Thoracic aorta (tissue), 2 donors: ENCODE measurements around the gene ITM2C. TPM values are rescaled to one million over a fixed set of nuclear protein-coding genes. Genes with fewer than 3 reads are reported as not detected.

Experiments
- ATAC-seq: fragments of 150-250 bp; one replicate; pipeline ENCODE4 v1.8.0; 2017; ENCODE audit warnings: low read depth; ENCODE audit not compliant: insufficient number of reproducible peaks, low FRiP score
- DNase-seq: peaks from one replicate; pipeline ENCODE4 v3.0.0-alpha.2; 2020; ENCODE audit warnings: low spot score
- H3K27ac ChIP-seq, 2 donors: fragments of 200-600 bp; sonication (generic); 1 replicate in 1 of 2; 2 replicates in 1 of 2; pipeline ENCODE4 v1.5.1; 2016; ENCODE audit warnings: mild to moderate bottlenecking in 2 of 2, moderate library complexity in 2 of 2
- H3K27me3 ChIP-seq: fragments of 200-600 bp; sonication (generic); replicated peaks from 2 replicates; pipeline ENCODE4 v1.6.0; 2016; ENCODE audit warnings: mild to moderate bottlenecking; ENCODE audit not compliant: insufficient read depth
- H3K36me3 ChIP-seq: fragments of 200-600 bp; sonication (generic); one replicate; pipeline ENCODE4 v1.5.1; 2016
- H3K4me1 ChIP-seq, 2 donors: fragments of 200-600 bp; sonication (generic); 1 replicate in 1 of 2; 2 replicates in 1 of 2; pipeline versions ENCODE4 v1.5.1 to v1.6.0; 2016; ENCODE audit warnings: low read depth in 2 of 2, mild to moderate bottlenecking in 1 of 2; ENCODE audit not compliant: control insufficient read depth in 1 of 2
- H3K4me3 ChIP-seq: fragments of 200-600 bp; sonication (generic); 2 replicates; pipeline ENCODE4 v1.5.1; 2016; ENCODE audit warnings: mild to moderate bottlenecking
- H3K9me3 ChIP-seq: fragments of 200-600 bp; sonication (generic); 2 replicates; pipeline ENCODE4 v1.5.1; 2016
- total RNA-seq, 2 donors: library from RNA; depleted of rRNA; stranded (reverse); fragments of >200 nt; gene quantifications; one replicate each; pipeline versions ENCODE4 v1.1.0 to v1.2.3, GENCODE V29; 2016
- TF ChIP-seq, protein P1 (sequence below): fragments of 200-600 bp; sonication (generic); IDR thresholded peaks from one replicate; pipeline ENCODE4 v1.5.1; 2019; ENCODE audit warnings: antibody characterized with exemption

Gene ITM2C
- total RNA-seq, 2 donors from 2014 or later: 65.5 to 70.6 TPM

DNA sequence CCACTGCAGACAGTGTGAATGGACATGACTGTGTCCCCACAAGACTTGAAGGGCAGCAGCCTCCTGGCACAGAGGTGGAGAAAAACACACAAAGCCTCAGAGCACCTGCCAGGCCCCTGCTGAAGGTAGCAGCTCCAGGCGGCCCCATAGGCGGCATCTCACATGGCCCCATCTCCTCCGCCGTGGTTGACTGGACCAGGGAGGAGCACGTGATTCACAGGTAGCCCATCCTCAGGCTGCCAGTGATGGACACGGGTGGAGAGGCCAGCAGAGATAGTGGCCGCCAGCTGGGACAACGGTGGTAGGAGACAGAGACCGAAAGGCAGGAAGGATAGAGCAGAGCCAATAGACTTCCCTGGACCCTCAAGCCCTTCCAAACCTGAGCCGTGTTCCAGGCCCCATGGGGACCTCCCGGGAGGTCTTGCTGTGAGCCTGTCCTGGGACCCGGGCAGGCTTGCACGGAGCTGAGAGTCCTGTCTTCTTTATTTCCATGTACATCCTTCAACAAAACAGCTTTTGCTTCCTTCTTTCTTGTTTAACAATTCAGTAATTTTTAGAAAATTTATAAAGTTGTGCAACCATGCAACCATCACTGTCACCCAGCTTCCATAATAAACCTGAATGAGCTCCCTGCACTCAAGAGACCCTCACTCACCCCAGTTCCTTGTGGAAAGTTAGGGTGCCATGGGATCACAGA lies 33.4 kb downstream of the ITM2C start:
- Histone ChIP-seq H3K4me1 (no peaks in the 10 kb centered on the region), H3K9me3 (no peaks in the 10 kb centered on the region), H3K4me3 (no peak overlapping the region), H3K27me3 (no peaks in the 10 kb centered on the region), H3K27ac (no peak overlapping the region), H3K36me3 (no peaks in the 10 kb centered on the region)
- TF ChIP-seq, protein P1, sequence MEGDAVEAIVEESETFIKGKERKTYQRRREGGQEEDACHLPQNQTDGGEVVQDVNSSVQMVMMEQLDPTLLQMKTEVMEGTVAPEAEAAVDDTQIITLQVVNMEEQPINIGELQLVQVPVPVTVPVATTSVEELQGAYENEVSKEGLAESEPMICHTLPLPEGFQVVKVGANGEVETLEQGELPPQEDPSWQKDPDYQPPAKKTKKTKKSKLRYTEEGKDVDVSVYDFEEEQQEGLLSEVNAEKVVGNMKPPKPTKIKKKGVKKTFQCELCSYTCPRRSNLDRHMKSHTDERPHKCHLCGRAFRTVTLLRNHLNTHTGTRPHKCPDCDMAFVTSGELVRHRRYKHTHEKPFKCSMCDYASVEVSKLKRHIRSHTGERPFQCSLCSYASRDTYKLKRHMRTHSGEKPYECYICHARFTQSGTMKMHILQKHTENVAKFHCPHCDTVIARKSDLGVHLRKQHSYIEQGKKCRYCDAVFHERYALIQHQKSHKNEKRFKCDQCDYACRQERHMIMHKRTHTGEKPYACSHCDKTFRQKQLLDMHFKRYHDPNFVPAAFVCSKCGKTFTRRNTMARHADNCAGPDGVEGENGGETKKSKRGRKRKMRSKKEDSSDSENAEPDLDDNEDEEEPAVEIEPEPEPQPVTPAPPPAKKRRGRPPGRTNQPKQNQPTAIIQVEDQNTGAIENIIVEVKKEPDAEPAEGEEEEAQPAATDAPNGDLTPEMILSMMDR: no peak
- ATAC-seq (no peak), DNase-seq (no peak)

DNA sequence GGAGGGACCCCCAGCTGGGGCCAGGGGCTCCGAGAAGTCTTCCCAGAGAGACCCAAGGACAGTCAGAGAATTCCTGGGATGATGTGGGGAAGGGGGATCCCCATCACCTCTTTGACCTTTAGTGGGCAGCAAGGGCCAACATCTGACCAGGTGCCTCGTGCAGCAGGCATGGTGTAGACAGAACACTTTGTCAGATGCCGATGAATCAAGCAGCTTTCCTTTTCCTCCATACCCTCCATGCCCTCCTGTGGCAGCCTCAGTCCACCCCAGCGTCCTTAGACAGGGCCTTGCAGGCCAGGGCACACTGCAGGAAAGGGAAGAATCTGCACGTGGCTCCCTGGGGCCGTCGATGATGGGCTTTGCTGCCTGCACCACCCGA lies 34.0 kb downstream of the ITM2C start:
- TF ChIP-seq, protein P1: no peak
- no peak for ATAC-seq
- Histone ChIP-seq H3K9me3 (no peaks in the 10 kb centered on the region), H3K36me3 (no peaks in the 10 kb centered on the region), H3K27ac (no peak overlapping the region), H3K4me1 (no peaks in the 10 kb centered on the region), H3K27me3 (no peaks in the 10 kb centered on the region), H3K4me3 (no peak overlapping the region)
- DNase-seq: no peak

DNA sequence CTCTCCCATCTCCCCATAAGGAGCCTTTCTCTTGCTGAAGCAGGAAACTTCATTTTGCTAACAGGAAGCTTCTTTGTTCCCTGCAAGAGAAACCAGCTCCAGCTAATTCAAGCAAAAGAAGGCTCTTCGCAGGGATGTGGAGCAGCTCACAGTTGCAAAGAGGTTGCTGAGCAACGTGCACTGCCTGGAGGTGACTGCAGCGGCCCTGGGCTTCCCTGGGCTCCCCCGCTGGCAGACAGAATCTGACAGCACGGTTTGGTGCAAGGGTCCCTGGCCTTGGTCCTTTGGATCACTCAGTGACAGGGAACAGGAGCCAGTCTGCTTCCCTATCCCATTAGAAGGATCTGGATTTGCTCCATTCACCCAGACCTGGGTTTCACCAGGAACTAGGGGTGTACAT lies 34.5 kb downstream of the ITM2C start:
- ATAC-seq: no peak
- no peaks in the 10 kb centered on the region for H3K9me3 ChIP-seq
- no peaks in the 10 kb centered on the region for H3K4me1 ChIP-seq
- no peak overlapping the region for H3K4me3 ChIP-seq
- no peak overlapping the region for H3K27ac ChIP-seq
- H3K27me3 ChIP-seq: no peaks in the 10 kb centered on the region
- no peaks in the 10 kb centered on the region for H3K36me3 ChIP-seq
- DNase-seq: no peak
- TF ChIP-seq, protein P1: no peak

DNA sequence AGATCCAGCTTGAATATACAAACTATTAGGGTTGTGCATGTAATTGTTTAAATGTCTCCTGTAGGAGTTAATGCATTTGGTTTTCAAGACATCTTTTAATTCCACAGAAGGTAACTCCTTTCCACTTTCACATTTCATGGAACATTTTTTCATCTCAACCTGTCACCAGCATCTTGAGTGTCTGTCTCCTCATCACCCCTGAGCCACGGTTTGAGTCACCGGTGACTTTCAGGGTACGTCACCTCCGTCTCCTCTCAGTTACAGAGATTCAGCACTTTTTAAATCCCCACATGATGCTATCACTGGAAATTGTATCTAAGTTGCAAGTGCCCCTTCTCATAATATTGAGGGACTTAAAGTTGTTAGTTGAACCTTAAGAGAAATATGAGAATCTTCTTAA lies 35.0 kb downstream of the ITM2C start:
- DNase-seq (no peak), ATAC-seq (no peak)
- TF ChIP-seq, protein P1: no peak
- H3K4me3 ChIP-seq: no peak overlapping the region
- H3K27me3 ChIP-seq: no peaks in the 10 kb centered on the region
- no peaks in the 10 kb centered on the region for H3K36me3 ChIP-seq
- H3K4me1 ChIP-seq: no peaks in the 10 kb centered on the region
- no peak overlapping the region for H3K27ac ChIP-seq
- H3K9me3 ChIP-seq: no peaks in the 10 kb centered on the region

DNA sequence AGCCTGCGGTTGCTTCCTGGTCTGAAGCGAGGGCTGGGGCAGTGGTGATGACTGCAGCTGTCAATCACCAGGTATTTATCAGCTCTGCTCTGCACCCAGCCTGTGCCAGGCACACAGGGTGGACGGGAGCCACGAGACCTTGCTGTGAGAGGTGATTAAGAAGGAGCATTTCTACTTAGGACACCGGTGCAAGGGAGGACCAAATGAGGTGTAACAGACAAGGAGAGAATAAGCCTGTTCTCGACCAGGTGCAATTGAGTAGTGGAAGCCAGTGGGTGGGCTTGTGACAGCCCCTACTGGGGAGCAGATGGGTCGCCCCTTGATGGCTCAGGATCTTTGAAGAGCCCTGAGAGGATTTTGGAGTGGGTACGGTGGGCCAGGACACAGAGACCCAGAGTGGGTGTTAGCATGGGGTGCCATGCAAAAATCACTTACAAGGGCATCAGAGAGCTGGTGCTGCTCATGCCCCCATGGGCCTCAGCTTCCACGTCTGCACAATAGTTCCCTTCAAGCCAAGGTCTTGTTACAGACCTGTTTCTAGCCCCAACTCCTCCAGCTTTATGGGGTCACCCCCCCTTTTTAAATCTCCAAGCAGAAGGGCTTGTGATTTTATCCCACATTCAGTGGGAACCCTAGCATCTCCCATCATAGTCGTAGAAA lies 35.7 kb downstream of the ITM2C start:
- TF ChIP-seq, protein P1: no peak
- H3K36me3 ChIP-seq: no peaks in the 10 kb centered on the region

More for the DNA sequence above, 35.7 kb downstream of the ITM2C start:
- no peaks in the 10 kb centered on the region for H3K27me3 ChIP-seq
- DNase-seq: no peak
- no peak overlapping the region for H3K27ac ChIP-seq
- no peaks in the 10 kb centered on the region for H3K4me1 ChIP-seq
- ATAC-seq: no peak
- no peak overlapping the region for H3K4me3 ChIP-seq
- H3K9me3 ChIP-seq: no peaks in the 10 kb centered on the region
